WTC11 (cell line): ENCODE results near the gene MTG1. TPM values are rescaled to one million over a fixed set of nuclear protein-coding genes. Genes with fewer than 3 reads are reported as not detected.

Experiments
- ATAC-seq: fragments of 200-7000 bp; cut with Tn5 transposase; 2 replicates; pipeline ENCODE4 v1.10.0; 2021; ENCODE audit warnings: mild to moderate bottlenecking, moderate library complexity
- CTCF ChIA-PET: fragments of 300-600 bp; sonication (Branson Sonifier 250); formaldehyde crosslinking; loops from one replicate; lab custom pipeline; 2021; ENCODE audit warnings: antibody characterized with exemption; lab: Charles Lee
- POLR2A ChIA-PET: fragments of 350-600 bp; sonication (Branson Sonifier 250); formaldehyde crosslinking; loops from one replicate; lab custom pipeline; 2021; ENCODE audit warnings: antibody characterized with exemption; lab: Charles Lee
- DNase-seq: peaks from one replicate; pipeline ENCODE4 v3.0.0; 2021; ENCODE audit warnings: low spot score
- H3K27ac Mint-ChIP-seq: 2 replicates; pipeline ENCODE4 v1.8.0; 2021; ENCODE audit warnings: mixed read lengths
- H3K27me3 Mint-ChIP-seq: 2 replicates; pipeline ENCODE4 v1.8.0; 2021; ENCODE audit warnings: low read depth, mild to moderate bottlenecking, moderate library complexity, mixed read lengths
- H3K36me3 Mint-ChIP-seq: 2 replicates; pipeline ENCODE4 v1.8.0; 2021; ENCODE audit warnings: mixed read lengths
- H3K4me1 Mint-ChIP-seq: 2 replicates; pipeline ENCODE4 v1.8.0; 2022; ENCODE audit warnings: mixed read lengths
- H3K4me3 Mint-ChIP-seq: 2 replicates; pipeline ENCODE4 v1.8.0; 2021; ENCODE audit warnings: mild to moderate bottlenecking, moderate library complexity, mixed read lengths
- H3K9me3 Mint-ChIP-seq: 2 replicates; pipeline ENCODE4 v1.8.0; 2021; ENCODE audit warnings: mixed read lengths
- ATF3 ChIP-seq: sonication (generic); formaldehyde crosslinking; conservative IDR thresholded peaks from 2 replicates; pipeline ENCODE4 v1.8.1; 2022; ENCODE audit warnings: mild to moderate bottlenecking, missing genetic modification reagents
- CBFB ChIP-seq: sonication (generic); formaldehyde crosslinking; IDR thresholded peaks from 2 replicates; pipeline ENCODE4 v1.8.1; 2022; ENCODE audit warnings: mild to moderate bottlenecking, low read depth, missing genetic modification reagents
- CREB1 ChIP-seq: sonication (generic); formaldehyde crosslinking; IDR thresholded peaks from 2 replicates; pipeline ENCODE4 v1.8.0; 2023; ENCODE audit warnings: mild to moderate bottlenecking, missing genetic modification reagents
- FOXJ3 ChIP-seq: sonication (generic); formaldehyde crosslinking; IDR thresholded peaks from 2 replicates; pipeline ENCODE4 v1.9.0; 2021; ENCODE audit warnings: missing genetic modification reagents, mild to moderate bottlenecking, borderline replicate concordance
- FOXK1 ChIP-seq: sonication (generic); formaldehyde crosslinking; IDR thresholded peaks from 2 replicates; pipeline ENCODE4 v1.8.0; 2022; ENCODE audit warnings: mild to moderate bottlenecking, moderate library complexity, missing genetic modification reagents
- GTF2I ChIP-seq: fragments of 250-450 bp; sonication (Bioruptor Pico); conservative IDR thresholded peaks from 2 replicates; pipeline ENCODE4 v1.4.0; 2021; ENCODE audit warnings: mild to moderate bottlenecking
- KAT7 ChIP-seq: sonication (generic); formaldehyde crosslinking; IDR thresholded peaks from 2 replicates; pipeline ENCODE4 v1.8.1; 2023; ENCODE audit warnings: missing genetic modification reagents, mild to moderate bottlenecking, borderline replicate concordance
- MYBL2 ChIP-seq: sonication (generic); formaldehyde crosslinking; IDR thresholded peaks from 2 replicates; pipeline ENCODE4 v1.8.1; 2023; ENCODE audit warnings: mild to moderate bottlenecking, moderate library complexity, missing genetic modification reagents
- NFYB ChIP-seq: sonication (generic); formaldehyde crosslinking; conservative IDR thresholded peaks from 2 replicates; pipeline ENCODE4 v1.8.0; 2022; ENCODE audit warnings: low read depth, missing genetic modification reagents
- NR3C1 ChIP-seq: sonication (generic); formaldehyde crosslinking; conservative IDR thresholded peaks from 2 replicates; pipeline ENCODE4 v1.8.1; 2023; ENCODE audit warnings: low read depth, mild to moderate bottlenecking, missing genetic modification reagents
- RELA ChIP-seq: sonication (generic); formaldehyde crosslinking; IDR thresholded peaks from 2 replicates; pipeline ENCODE4 v1.8.1; 2022; ENCODE audit warnings: missing genetic modification reagents, mild to moderate bottlenecking, borderline replicate concordance
- SMAD4 ChIP-seq: sonication (generic); formaldehyde crosslinking; IDR thresholded peaks from 2 replicates; pipeline ENCODE4 v1.8.0; 2022; ENCODE audit warnings: mild to moderate bottlenecking, missing genetic modification reagents
- SOX15 ChIP-seq: fragments of 250-450 bp; sonication (Bioruptor Pico); IDR thresholded peaks from 2 replicates; pipeline ENCODE4 v1.9.0; 2021; ENCODE audit warnings: mild to moderate bottlenecking
- STAT6 ChIP-seq: sonication (generic); formaldehyde crosslinking; conservative IDR thresholded peaks from 2 replicates; pipeline ENCODE4 v1.8.1; 2023; ENCODE audit warnings: mild to moderate bottlenecking, low read depth, missing genetic modification reagents, moderate library complexity
- TCF7 ChIP-seq: sonication (generic); formaldehyde crosslinking; IDR thresholded peaks from 2 replicates; pipeline ENCODE4 v1.8.0; 2022; ENCODE audit warnings: mild to moderate bottlenecking, low read depth, missing genetic modification reagents, moderate library complexity
- TP53 ChIP-seq: sonication (generic); formaldehyde crosslinking; IDR thresholded peaks from 2 replicates; pipeline ENCODE4 v1.8.1; 2023; ENCODE audit warnings: mild to moderate bottlenecking, missing genetic modification reagents
- ZMAT4 ChIP-seq: fragments of 250-450 bp; sonication (Bioruptor Pico); IDR thresholded peaks from 2 replicates; pipeline ENCODE4 v1.9.0; 2021; ENCODE audit warnings: mild to moderate bottlenecking
- ZNF219 ChIP-seq: sonication (generic); formaldehyde crosslinking; IDR thresholded peaks from 2 replicates; pipeline ENCODE4 v1.8.0; 2023; ENCODE audit warnings: missing genetic modification reagents, mild to moderate bottlenecking, borderline replicate concordance
- ZNF317 ChIP-seq: sonication (generic); formaldehyde crosslinking; IDR thresholded peaks from 2 replicates; pipeline ENCODE4 v1.8.1; 2023; ENCODE audit warnings: low read depth, mild to moderate bottlenecking, moderate library complexity, missing genetic modification reagents, borderline replicate concordance
- ZNF396 ChIP-seq: fragments of 250-450 bp; sonication (Bioruptor Pico); IDR thresholded peaks from 2 replicates; pipeline ENCODE4 v1.8.0; 2021; ENCODE audit warnings: mild to moderate bottlenecking, moderate library complexity, borderline replicate concordance
- ZNF512 ChIP-seq: sonication (generic); formaldehyde crosslinking; IDR thresholded peaks from 2 replicates; pipeline ENCODE4 v1.8.1; 2022; ENCODE audit warnings: missing genetic modification reagents, borderline replicate concordance
- ZNF671 ChIP-seq: fragments of 250-450 bp; sonication (Bioruptor Pico); IDR thresholded peaks from 2 replicates; pipeline ENCODE4 v1.8.0; 2021; ENCODE audit warnings: mild to moderate bottlenecking
- total RNA-seq: library from RNA; stranded (reverse); gene quantifications from 3 replicates; pipeline ENCODE4 v1.2.3, GENCODE V29; 2021
- TF ChIP-seq, protein P1 (sequence below): sonication (generic); formaldehyde crosslinking; IDR thresholded peaks from 2 replicates; pipeline ENCODE4 v1.8.0; 2022; ENCODE audit warnings: mild to moderate bottlenecking, missing genetic modification reagents
- TF ChIP-seq, protein P2 (sequence below): sonication (generic); formaldehyde crosslinking; IDR thresholded peaks from 2 replicates; pipeline ENCODE4 v1.8.1; 2023; ENCODE audit warnings: mild to moderate bottlenecking, missing genetic modification reagents, borderline replicate concordance
- TF ChIP-seq, protein P3 (sequence below): fragments of 200-600 bp; IDR thresholded peaks from 2 replicates; pipeline ENCODE4 v1.8.0; 2022; ENCODE audit warnings: antibody characterized with exemption

Gene MTG1
- total RNA-seq, 1 experiment from 2014 or later, result 63.0 TPM

- TF ChIP-seq ATF3, result no peak
- TF ChIP-seq SMAD4 (CRISPR knock-in tag), result 0 out of 2 replicates have a peak, but pooled peaks have one; percentile 61
- TF ChIP-seq, protein P1, sequence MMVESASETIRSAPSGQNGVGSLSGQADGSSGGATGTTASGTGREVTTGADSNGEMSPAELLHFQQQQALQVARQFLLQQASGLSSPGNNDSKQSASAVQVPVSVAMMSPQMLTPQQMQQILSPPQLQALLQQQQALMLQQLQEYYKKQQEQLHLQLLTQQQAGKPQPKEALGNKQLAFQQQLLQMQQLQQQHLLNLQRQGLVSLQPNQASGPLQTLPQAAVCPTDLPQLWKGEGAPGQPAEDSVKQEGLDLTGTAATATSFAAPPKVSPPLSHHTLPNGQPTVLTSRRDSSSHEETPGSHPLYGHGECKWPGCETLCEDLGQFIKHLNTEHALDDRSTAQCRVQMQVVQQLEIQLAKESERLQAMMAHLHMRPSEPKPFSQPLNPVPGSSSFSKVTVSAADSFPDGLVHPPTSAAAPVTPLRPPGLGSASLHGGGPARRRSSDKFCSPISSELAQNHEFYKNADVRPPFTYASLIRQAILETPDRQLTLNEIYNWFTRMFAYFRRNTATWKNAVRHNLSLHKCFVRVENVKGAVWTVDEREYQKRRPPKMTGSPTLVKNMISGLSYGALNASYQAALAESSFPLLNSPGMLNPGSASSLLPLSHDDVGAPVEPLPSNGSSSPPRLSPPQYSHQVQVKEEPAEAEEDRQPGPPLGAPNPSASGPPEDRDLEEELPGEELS (CRISPR knock-in tag), result peak; percentile 94
- peak; percentile 88 for TF ChIP-seq FOXK1 (CRISPR knock-in tag)
- peak; percentile 75; the same call in 1 of the 2 replicates for TF ChIP-seq KAT7 (CRISPR knock-in tag)
- no peak for TF ChIP-seq TCF7 (CRISPR knock-in tag)
- no peak for TF ChIP-seq ZNF396
- peak; percentile 64; the same call in 1 of the 2 replicates for TF ChIP-seq MYBL2 (CRISPR knock-in tag)
- TF ChIP-seq FOXJ3, result no peak
- no peak for TF ChIP-seq ZNF317
- peak; percentile 89; the same call in 1 of the 2 replicates for TF ChIP-seq ZNF219 (CRISPR knock-in tag)
- no peak for TF ChIP-seq SOX15 (CRISPR knock-in tag)
- TF ChIP-seq RELA (CRISPR knock-in tag), result peak; percentile 94
- 0 out of 2 replicates have a peak, but pooled peaks have one; percentile 58 for TF ChIP-seq TP53 (CRISPR knock-in tag)
- TF ChIP-seq NFYB, result no peak
- TF ChIP-seq GTF2I (CRISPR knock-in tag), result no peak
- TF ChIP-seq, protein P2, sequence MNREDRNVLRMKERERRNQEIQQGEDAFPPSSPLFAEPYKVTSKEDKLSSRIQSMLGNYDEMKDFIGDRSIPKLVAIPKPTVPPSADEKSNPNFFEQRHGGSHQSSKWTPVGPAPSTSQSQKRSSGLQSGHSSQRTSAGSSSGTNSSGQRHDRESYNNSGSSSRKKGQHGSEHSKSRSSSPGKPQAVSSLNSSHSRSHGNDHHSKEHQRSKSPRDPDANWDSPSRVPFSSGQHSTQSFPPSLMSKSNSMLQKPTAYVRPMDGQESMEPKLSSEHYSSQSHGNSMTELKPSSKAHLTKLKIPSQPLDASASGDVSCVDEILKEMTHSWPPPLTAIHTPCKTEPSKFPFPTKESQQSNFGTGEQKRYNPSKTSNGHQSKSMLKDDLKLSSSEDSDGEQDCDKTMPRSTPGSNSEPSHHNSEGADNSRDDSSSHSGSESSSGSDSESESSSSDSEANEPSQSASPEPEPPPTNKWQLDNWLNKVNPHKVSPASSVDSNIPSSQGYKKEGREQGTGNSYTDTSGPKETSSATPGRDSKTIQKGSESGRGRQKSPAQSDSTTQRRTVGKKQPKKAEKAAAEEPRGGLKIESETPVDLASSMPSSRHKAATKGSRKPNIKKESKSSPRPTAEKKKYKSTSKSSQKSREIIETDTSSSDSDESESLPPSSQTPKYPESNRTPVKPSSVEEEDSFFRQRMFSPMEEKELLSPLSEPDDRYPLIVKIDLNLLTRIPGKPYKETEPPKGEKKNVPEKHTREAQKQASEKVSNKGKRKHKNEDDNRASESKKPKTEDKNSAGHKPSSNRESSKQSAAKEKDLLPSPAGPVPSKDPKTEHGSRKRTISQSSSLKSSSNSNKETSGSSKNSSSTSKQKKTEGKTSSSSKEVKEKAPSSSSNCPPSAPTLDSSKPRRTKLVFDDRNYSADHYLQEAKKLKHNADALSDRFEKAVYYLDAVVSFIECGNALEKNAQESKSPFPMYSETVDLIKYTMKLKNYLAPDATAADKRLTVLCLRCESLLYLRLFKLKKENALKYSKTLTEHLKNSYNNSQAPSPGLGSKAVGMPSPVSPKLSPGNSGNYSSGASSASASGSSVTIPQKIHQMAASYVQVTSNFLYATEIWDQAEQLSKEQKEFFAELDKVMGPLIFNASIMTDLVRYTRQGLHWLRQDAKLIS (CRISPR knock-in tag), result 0 out of 2 replicates have a peak, but pooled peaks have one; percentile 65
Observed at GRCh38 chr10:133394064-133394663, at the start of gene MTG1 (continued).

DNA sequence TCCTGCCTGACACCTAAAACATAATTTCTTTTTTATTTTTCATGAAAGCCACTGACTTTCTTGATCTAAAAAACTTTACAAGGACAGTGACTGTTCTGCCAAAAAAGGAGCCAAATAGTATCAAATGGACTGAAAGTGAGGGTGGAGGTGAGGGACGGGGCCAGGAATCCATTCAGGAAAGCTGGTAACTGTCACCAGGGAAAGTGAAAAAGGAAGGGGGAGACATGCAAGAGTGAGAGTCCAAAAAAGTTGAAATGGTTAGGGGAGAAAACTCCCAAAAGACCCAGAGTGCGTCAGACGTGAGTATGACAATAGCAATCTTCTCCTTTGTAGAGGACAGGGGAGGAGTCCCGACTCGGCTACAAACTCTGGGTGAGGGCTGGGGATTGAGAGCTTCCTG lies 49.7 kb upstream of the MTG1 start:
- ATAC-seq, result no peak
- CTCF ChIA-PET, result interaction anchor here (1.1 to 1.5 kb wide), 2 partner anchors 14 to 26 kb away, joined by 7 read pairs; no protein-coding TSS in a partner anchor
- TF ChIP-seq ZNF512 (CRISPR knock-in tag) (no peak), CBFB (CRISPR knock-in tag) (no peak), STAT6 (no peak), ZNF671 (CRISPR knock-in tag) (no peak), CREB1 (CRISPR knock-in tag) (no peak), ZMAT4 (CRISPR knock-in tag) (no peak), NR3C1 (CRISPR knock-in tag) (no peak), GTF2I (CRISPR knock-in tag) (no peak)
- TF ChIP-seq, protein P3, sequence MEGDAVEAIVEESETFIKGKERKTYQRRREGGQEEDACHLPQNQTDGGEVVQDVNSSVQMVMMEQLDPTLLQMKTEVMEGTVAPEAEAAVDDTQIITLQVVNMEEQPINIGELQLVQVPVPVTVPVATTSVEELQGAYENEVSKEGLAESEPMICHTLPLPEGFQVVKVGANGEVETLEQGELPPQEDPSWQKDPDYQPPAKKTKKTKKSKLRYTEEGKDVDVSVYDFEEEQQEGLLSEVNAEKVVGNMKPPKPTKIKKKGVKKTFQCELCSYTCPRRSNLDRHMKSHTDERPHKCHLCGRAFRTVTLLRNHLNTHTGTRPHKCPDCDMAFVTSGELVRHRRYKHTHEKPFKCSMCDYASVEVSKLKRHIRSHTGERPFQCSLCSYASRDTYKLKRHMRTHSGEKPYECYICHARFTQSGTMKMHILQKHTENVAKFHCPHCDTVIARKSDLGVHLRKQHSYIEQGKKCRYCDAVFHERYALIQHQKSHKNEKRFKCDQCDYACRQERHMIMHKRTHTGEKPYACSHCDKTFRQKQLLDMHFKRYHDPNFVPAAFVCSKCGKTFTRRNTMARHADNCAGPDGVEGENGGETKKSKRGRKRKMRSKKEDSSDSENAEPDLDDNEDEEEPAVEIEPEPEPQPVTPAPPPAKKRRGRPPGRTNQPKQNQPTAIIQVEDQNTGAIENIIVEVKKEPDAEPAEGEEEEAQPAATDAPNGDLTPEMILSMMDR, result no peak

More for the DNA sequence above, 49.7 kb upstream of the MTG1 start:
- POLR2A ChIA-PET, result no interaction called here
- Mint-ChIP-seq H3K9me3 (peaks cover 10% of the 10 kb centered on the region), H3K4me3 (no peak overlapping the region), H3K27me3 (peaks cover 36% of the 10 kb centered on the region), H3K36me3 (no peaks in the 10 kb centered on the region), H3K4me1 (peaks cover 15% of the 10 kb centered on the region), H3K27ac (no peak overlapping the region)
- no peak for DNase-seq
